Osteoblast (primary cell): Measurements from ENCODE around the gene FBXO4. TPM values are rescaled to one million over a fixed set of nuclear protein-coding genes. Genes with fewer than 3 reads are reported as not detected.

Source experiments
- DNase-seq: peaks from one replicate; pipeline ENCODE4 v3.0.0; 2011; ENCODE audit warnings: low spot score, mixed read lengths; ENCODE audit not compliant: insufficient read length; ENCODE audit errors: missing footprints
- H2AFZ ChIP-seq: 2 replicates; pipeline ENCODE4 v1.6.0; 2011; ENCODE audit warnings: mild to moderate bottlenecking, low read length
- H3K27ac ChIP-seq: 2 replicates; pipeline ENCODE4 v1.5.1; 2011; ENCODE audit warnings: mild to moderate bottlenecking, low read depth, low read length, moderate library complexity
- H3K27me3 ChIP-seq: 2 replicates; pipeline ENCODE4 v1.6.0; 2012; ENCODE audit warnings: mild to moderate bottlenecking, control low read depth, inconsistent platforms, low read length, moderate library complexity; ENCODE audit not compliant: insufficient read depth
- H3K36me3 ChIP-seq: 2 replicates; pipeline ENCODE4 v1.5.1; 2011; ENCODE audit warnings: mild to moderate bottlenecking, low read length, control low read depth, moderate library complexity; ENCODE audit not compliant: insufficient read depth
- H3K4me1 ChIP-seq: 2 replicates; pipeline ENCODE4 v1.5.1; 2011; ENCODE audit warnings: mild to moderate bottlenecking, low read length, control low read depth, moderate library complexity; ENCODE audit not compliant: insufficient read depth
- H3K4me2 ChIP-seq: 2 replicates; pipeline ENCODE4 v1.6.0; 2011; ENCODE audit warnings: mild to moderate bottlenecking, low read length; ENCODE audit not compliant: insufficient read depth
- H3K4me3 ChIP-seq: fragments of 200-600 bp; sonication (generic); 3 replicates; pipeline ENCODE4 v1.5.1; 2012; ENCODE audit warnings: mild to moderate bottlenecking, low read length, inconsistent platforms; ENCODE audit not compliant: insufficient read depth
- H3K79me2 ChIP-seq: 2 replicates; pipeline ENCODE4 v1.6.0; 2012; ENCODE audit warnings: mild to moderate bottlenecking, low read length, control low read depth, inconsistent platforms; ENCODE audit not compliant: insufficient read depth
- H3K9me3 ChIP-seq: 2 replicates; pipeline ENCODE4 v1.5.1; 2011; ENCODE audit warnings: low read depth, low read length, control low read depth
- H4K20me1 ChIP-seq: 2 replicates; pipeline ENCODE4 v1.6.0; 2012; ENCODE audit warnings: mild to moderate bottlenecking, low read length, control low read depth; ENCODE audit not compliant: insufficient read depth
- total RNA-seq: library from RNA; depleted of rRNA; stranded (reverse); fragments of >200 nt; gene quantifications from 2 replicates; pipeline ENCODE4 v1.2.3, GENCODE V29; 2012
- TF ChIP-seq, protein P1 (sequence below): IDR thresholded peaks from 2 replicates; pipeline ENCODE4 v1.5.1; 2011; ENCODE audit warnings: mild to moderate bottlenecking, low read depth, low read length, moderate library complexity; ENCODE audit errors: extremely low read depth

The FBXO4 gene
- total RNA-seq, 1 donor: 14.5 TPM

DNA sequence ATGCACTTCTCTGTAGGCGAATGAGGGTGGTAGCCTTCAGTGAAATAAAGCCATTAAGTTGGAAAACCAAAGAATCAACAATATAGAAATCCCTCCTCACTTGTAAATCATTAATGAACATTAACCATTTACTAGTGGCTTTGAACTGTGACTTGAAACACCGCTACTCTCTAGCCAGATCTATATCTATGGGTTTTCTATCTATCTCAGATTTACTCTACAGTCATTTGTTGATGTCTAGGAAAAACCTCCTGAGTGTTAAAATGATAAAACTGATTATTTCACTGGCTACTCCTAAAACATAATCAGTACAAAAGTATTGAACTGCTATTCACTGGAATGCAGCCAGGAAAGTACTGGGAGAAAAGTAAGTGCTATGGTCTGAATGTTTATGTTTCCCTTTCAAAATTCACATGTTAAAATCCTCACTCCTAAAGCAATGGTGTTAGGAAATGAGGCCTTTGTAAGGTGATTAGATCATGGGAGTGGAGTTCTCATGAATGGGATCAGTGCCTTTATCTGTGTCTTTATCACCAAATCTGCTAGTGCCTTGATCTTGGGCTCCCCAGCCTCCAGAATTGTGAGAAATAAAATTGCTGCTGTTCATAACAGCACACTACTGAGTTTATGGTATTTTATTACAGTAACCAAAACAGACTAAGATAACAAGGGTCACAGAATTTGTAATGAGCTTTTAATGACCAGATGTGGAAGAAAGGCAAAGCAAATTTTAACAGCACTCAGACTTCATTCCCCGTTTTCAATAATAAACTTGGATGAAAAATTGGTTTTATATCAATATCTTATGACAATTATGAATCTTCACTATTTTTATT is 46.2 kb upstream of the FBXO4 start:
- Histone ChIP-seq H3K79me2 (no peaks in the 10 kb centered on the region), H4K20me1 (no peaks in the 10 kb centered on the region), H3K36me3 (no peaks in the 10 kb centered on the region), H3K9me3 (no peaks in the 10 kb centered on the region), H3K27ac (no peak overlapping the region), H3K4me1 (no peaks in the 10 kb centered on the region), H3K4me2 (no peak overlapping the region), H3K27me3 (no peaks in the 10 kb centered on the region), H2AFZ (no peak overlapping the region), H3K4me3 (no peak overlapping the region)
- no peak for DNase-seq
- TF ChIP-seq, protein P1, sequence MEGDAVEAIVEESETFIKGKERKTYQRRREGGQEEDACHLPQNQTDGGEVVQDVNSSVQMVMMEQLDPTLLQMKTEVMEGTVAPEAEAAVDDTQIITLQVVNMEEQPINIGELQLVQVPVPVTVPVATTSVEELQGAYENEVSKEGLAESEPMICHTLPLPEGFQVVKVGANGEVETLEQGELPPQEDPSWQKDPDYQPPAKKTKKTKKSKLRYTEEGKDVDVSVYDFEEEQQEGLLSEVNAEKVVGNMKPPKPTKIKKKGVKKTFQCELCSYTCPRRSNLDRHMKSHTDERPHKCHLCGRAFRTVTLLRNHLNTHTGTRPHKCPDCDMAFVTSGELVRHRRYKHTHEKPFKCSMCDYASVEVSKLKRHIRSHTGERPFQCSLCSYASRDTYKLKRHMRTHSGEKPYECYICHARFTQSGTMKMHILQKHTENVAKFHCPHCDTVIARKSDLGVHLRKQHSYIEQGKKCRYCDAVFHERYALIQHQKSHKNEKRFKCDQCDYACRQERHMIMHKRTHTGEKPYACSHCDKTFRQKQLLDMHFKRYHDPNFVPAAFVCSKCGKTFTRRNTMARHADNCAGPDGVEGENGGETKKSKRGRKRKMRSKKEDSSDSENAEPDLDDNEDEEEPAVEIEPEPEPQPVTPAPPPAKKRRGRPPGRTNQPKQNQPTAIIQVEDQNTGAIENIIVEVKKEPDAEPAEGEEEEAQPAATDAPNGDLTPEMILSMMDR: no peak

DNA sequence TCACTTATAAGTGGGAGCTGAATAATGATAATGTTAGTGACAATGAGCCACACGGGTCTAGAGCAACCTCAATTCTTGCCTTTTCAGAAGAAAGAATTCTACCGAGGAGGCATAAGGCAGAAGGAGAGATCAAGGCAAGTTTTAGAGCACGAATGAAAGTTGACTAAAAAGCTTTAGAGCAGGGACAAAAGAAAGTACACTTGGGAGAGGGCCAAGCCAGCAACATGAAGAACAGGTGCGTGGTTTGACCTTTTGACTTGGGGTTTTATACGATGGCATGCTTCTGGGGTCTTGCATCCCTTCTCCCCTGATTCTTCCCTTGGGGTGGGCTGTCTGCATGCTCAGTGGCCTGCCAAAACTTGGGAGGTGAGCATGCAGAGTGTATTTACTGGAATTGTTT is 42.3 kb upstream of the FBXO4 start:
- Histone ChIP-seq H3K4me1 (no peaks in the 10 kb centered on the region), H2AFZ (no peak overlapping the region), H3K4me2 (no peak overlapping the region)

DNA sequence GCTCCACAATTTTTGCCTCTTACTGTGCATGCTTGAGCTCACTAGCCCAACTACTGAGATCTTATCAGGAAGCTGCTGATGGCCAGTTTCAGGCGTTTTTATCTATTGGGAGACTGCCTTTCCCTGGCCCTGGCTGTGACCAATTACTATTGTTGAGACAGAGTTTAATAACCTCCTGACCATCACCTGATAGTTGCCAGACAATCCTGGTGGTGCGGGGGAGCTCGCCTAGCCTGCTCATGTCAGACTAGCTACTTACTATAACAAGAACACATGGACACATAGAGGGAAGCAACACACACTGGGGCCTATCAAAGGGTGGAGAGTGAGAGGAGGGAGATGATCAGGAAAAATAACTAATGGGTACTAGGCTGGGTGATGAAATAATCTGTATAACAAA is 41.8 kb upstream of the FBXO4 start:
- Histone ChIP-seq H4K20me1 (no peaks in the 10 kb centered on the region), H3K4me3 (no peak overlapping the region), H2AFZ (no peak overlapping the region), H3K27ac (no peak overlapping the region), H3K4me2 (no peak overlapping the region), H3K79me2 (no peaks in the 10 kb centered on the region), H3K4me1 (no peaks in the 10 kb centered on the region), H3K36me3 (no peaks in the 10 kb centered on the region), H3K9me3 (no peaks in the 10 kb centered on the region), H3K27me3 (no peaks in the 10 kb centered on the region)
- no peak for DNase-seq
- TF ChIP-seq, protein P1: no peak

More for the DNA sequence above, 42.3 kb upstream of the FBXO4 start:
- no peaks in the 10 kb centered on the region for H3K27me3 ChIP-seq
- DNase-seq: no peak
- H3K9me3 ChIP-seq: no peaks in the 10 kb centered on the region
- H3K27ac ChIP-seq: no peak overlapping the region
- TF ChIP-seq, protein P1: no peak
- H3K36me3 ChIP-seq: no peaks in the 10 kb centered on the region
- no peaks in the 10 kb centered on the region for H3K79me2 ChIP-seq
- H4K20me1 ChIP-seq: no peaks in the 10 kb centered on the region
- H3K4me3 ChIP-seq: no peak overlapping the region

DNA sequence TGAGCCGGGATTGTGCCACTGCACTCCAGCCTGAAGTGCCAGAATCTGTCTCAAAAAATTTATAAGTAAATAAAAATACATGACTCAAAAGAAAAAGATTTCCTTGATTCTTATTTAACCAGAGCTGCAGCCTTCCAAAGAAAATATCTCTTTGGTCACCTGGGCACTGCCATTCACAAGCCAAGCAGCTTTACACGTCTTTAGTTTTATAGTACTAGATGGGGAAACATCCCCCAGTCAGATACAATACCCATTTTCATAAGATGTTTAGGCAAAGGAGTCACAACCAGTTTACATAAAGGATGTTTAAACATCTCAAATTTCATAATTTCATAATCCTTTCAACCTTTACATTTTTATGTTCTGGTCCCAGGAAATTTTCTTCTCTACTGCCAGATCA is 41.1 kb upstream of the FBXO4 start:
- no peaks in the 10 kb centered on the region for H3K27me3 ChIP-seq
- no peak overlapping the region for H2AFZ ChIP-seq
- no peaks in the 10 kb centered on the region for H3K79me2 ChIP-seq
- H3K27ac ChIP-seq: no peak overlapping the region
- H3K9me3 ChIP-seq: no peaks in the 10 kb centered on the region
- H4K20me1 ChIP-seq: no peaks in the 10 kb centered on the region
- TF ChIP-seq, protein P1: no peak
- no peak overlapping the region for H3K4me3 ChIP-seq
- H3K4me1 ChIP-seq: no peaks in the 10 kb centered on the region
- no peak for DNase-seq
- H3K4me2 ChIP-seq: no peak overlapping the region
- no peaks in the 10 kb centered on the region for H3K36me3 ChIP-seq
